ENCODE measurements around the gene ATRAID. TPM values are rescaled to one million over a fixed set of nuclear protein-coding genes. Genes with fewer than 3 reads are reported as not detected.

Gene ATRAID
- total and polyA plus RNA-seq, 2 donors (not counting 1 experiment from before 2014, with no cell fraction given): 176 to 235 TPM

DNA sequence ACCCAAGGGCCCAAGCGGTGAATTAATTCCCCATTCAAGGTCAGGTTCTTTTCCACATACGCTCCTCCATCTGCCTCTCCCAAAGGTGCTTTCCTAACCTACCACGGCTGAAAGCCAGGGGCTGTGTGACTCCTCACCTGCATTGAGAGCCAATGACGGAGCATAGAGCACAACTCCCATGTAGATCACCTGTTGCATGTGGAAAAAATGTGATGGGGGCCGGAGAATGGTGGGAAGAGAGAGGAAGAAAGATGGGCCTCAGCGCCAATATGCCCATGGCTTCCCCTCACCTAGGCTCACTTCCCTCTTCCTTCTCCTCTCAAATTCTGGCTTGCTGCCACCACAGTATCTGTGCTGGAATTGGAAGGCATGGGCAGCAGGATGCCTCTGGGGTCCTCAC is 5.5 kb upstream of the ATRAID start:
- TF ChIP-seq, protein P1, sequence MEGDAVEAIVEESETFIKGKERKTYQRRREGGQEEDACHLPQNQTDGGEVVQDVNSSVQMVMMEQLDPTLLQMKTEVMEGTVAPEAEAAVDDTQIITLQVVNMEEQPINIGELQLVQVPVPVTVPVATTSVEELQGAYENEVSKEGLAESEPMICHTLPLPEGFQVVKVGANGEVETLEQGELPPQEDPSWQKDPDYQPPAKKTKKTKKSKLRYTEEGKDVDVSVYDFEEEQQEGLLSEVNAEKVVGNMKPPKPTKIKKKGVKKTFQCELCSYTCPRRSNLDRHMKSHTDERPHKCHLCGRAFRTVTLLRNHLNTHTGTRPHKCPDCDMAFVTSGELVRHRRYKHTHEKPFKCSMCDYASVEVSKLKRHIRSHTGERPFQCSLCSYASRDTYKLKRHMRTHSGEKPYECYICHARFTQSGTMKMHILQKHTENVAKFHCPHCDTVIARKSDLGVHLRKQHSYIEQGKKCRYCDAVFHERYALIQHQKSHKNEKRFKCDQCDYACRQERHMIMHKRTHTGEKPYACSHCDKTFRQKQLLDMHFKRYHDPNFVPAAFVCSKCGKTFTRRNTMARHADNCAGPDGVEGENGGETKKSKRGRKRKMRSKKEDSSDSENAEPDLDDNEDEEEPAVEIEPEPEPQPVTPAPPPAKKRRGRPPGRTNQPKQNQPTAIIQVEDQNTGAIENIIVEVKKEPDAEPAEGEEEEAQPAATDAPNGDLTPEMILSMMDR (conservative IDR thresholded peaks at IDR 0.05 in 1 of 2, IDR thresholded peaks at IDR 0.05 in 1 of 2; ENCODE audit: low read depth in 1 of 2, low read length in 2 of 2): no peak
- no peak for TF ChIP-seq EZH2 (IDR thresholded peaks at IDR 0.05; ENCODE audit: low read length, missing control alignments)
- no peak overlapping the region for H3K4me3 ChIP-seq (replicated peaks in 1 of 4; ENCODE audit: control extremely low read depth in 1 of 4, insufficient read depth in 1 of 4, low read depth in 3 of 4, low read length in 4 of 4)
- no peaks in the 10 kb centered on the region for H3K27me3 ChIP-seq (ENCODE audit: control insufficient read depth, insufficient read depth, low read length)
- no peak overlapping the region for H2AFZ ChIP-seq (ENCODE audit: low read length)
- H3K79me2 ChIP-seq (ENCODE audit: control insufficient read depth, insufficient read depth, low read length): no peaks in the 10 kb centered on the region
- no peaks in the 10 kb centered on the region for H3K4me1 ChIP-seq (ENCODE audit: control insufficient read depth, extremely low read depth, insufficient read depth, low read length)
- no peaks in the 10 kb centered on the region for H3K9me3 ChIP-seq (ENCODE audit: control insufficient read depth, insufficient read depth, low read depth, low read length)
- no peak overlapping the region for H3K27ac ChIP-seq (ENCODE audit: insufficient read depth, low read length)
- peaks cover 13% of the 10 kb centered on the region for H3K36me3 ChIP-seq (ENCODE audit: control insufficient read depth, insufficient read depth, low read length)
- no peak for DNase-seq (ENCODE audit: low read depth in 2 of 2)
- no peak overlapping the region for H3K4me2 ChIP-seq (ENCODE audit: extremely low read depth, insufficient read depth, low read length)
- H3K9ac ChIP-seq (ENCODE audit: insufficient read depth, low read length): no peak overlapping the region
- H4K20me1 ChIP-seq (ENCODE audit: control insufficient read depth, extremely low read depth, insufficient read depth, low read length): no peaks in the 10 kb centered on the region

DNA sequence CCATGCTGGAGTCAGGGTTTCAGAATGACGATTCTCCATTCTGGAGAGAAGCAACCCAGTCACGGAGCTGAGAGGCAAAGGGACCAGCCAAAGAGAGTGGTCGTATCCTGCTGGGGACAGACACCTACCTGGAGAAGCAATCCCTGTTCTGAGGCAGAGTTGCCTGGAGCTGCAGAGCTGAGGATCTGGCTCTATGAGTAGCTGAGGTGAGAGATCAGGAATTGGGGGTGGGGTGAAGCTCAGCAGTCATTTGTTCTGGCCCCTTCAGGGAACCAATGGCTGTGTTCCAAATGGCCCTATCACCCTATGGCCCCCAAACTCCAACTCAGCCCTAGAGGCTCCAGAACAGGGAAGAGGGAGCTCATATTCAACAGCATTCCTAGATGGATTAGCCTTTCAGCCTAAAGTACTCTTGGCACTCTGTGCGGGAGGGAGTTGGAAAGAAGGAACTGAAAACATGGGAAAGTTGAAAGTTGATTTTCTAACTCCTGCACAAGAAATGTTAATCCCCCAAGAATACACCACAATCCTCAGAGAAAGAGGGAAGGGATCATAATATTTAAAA is 3.3 kb upstream of the ATRAID start:
- H3K27me3 ChIP-seq (ENCODE audit: control insufficient read depth, insufficient read depth, low read length): no peaks in the 10 kb centered on the region
- DNase-seq (ENCODE audit: low read depth in 2 of 2): no peak
- H2AFZ ChIP-seq (ENCODE audit: low read length): no peak overlapping the region
- peaks cover 5% of the 10 kb centered on the region for H3K79me2 ChIP-seq (ENCODE audit: control insufficient read depth, insufficient read depth, low read length)
- H3K9ac ChIP-seq (ENCODE audit: insufficient read depth, low read length): no peak overlapping the region
- TF ChIP-seq, protein P1 (conservative IDR thresholded peaks at IDR 0.05 in 1 of 2, IDR thresholded peaks at IDR 0.05 in 1 of 2; ENCODE audit: low read depth in 1 of 2, low read length in 2 of 2): no peak
- TF ChIP-seq EZH2 (IDR thresholded peaks at IDR 0.05; ENCODE audit: low read length, missing control alignments): no peak
- peaks cover 8% of the 10 kb centered on the region for H3K36me3 ChIP-seq (ENCODE audit: control insufficient read depth, insufficient read depth, low read length)
- H3K27ac ChIP-seq (ENCODE audit: insufficient read depth, low read length): no peak overlapping the region
- no peaks in the 10 kb centered on the region for H4K20me1 ChIP-seq (ENCODE audit: control insufficient read depth, extremely low read depth, insufficient read depth, low read length)
- no peak overlapping the region for H3K4me3 ChIP-seq (replicated peaks in 1 of 4; ENCODE audit: control extremely low read depth in 1 of 4, insufficient read depth in 1 of 4, low read depth in 3 of 4, low read length in 4 of 4)
- peaks cover 4% of the 10 kb centered on the region for H3K4me1 ChIP-seq (ENCODE audit: control insufficient read depth, extremely low read depth, insufficient read depth, low read length)
- no peak overlapping the region for H3K4me2 ChIP-seq (ENCODE audit: extremely low read depth, insufficient read depth, low read length)
- no peaks in the 10 kb centered on the region for H3K9me3 ChIP-seq (ENCODE audit: control insufficient read depth, insufficient read depth, low read depth, low read length)

DNA sequence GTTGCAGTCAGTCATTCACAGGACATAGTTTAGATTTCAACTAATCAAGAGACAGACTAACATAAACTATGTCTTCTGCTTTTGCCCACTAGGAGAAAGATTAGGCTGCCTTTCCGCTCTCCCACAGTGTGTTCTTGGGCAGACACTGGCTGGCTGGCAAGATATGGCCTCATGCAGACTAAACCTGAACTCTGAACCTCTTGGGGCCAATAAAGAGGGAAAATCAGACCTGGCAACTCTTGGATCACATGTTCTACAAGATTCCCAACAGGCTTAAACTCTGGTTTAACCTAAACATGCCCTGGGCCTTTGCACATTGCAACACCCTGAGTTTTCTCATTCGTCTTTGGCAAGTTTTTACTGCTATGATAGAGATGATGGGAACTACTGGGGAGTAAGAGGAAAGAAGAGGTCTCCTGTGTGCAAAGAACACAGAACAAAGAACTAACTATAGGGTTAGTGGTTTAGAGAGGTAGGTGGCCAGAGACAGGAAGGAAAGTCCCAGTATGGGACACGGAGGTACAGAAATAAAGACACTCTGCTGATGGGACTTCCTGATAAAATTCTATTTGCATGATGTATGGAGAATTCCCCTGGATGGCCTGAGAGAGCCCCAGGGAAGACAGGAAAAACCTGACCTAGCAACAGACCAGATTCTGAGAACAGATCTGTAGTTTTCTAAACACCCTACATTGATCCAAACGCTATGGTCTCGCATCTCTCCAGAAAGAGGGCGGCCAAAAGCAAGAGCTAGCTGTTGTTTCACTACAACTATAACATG is 2.0 kb upstream of the ATRAID start:
- H3K27ac ChIP-seq (ENCODE audit: insufficient read depth, low read length): no peak overlapping the region
- H3K9ac ChIP-seq (ENCODE audit: insufficient read depth, low read length): no peak overlapping the region
- no peak overlapping the region for H3K4me2 ChIP-seq (ENCODE audit: extremely low read depth, insufficient read depth, low read length)
- H3K27me3 ChIP-seq (ENCODE audit: control insufficient read depth, insufficient read depth, low read length): no peaks in the 10 kb centered on the region
- H3K36me3 ChIP-seq (ENCODE audit: control insufficient read depth, insufficient read depth, low read length): peaks cover 8% of the 10 kb centered on the region
- no peak overlapping the region for H2AFZ ChIP-seq (ENCODE audit: low read length)
- no peaks in the 10 kb centered on the region for H3K9me3 ChIP-seq (ENCODE audit: control insufficient read depth, insufficient read depth, low read depth, low read length)
- H4K20me1 ChIP-seq (ENCODE audit: control insufficient read depth, extremely low read depth, insufficient read depth, low read length): no peaks in the 10 kb centered on the region
- no peak for TF ChIP-seq EZH2 (IDR thresholded peaks at IDR 0.05; ENCODE audit: low read length, missing control alignments)
- TF ChIP-seq, protein P1 (conservative IDR thresholded peaks at IDR 0.05 in 1 of 2, IDR thresholded peaks at IDR 0.05 in 1 of 2; ENCODE audit: low read depth in 1 of 2, low read length in 2 of 2): no peak
- DNase-seq (ENCODE audit: low read depth in 2 of 2): peak in 1 of 2 donors; percentile 62
- peaks cover 4% of the 10 kb centered on the region for H3K4me1 ChIP-seq (ENCODE audit: control insufficient read depth, extremely low read depth, insufficient read depth, low read length)
- peaks cover 6% of the 10 kb centered on the region for H3K79me2 ChIP-seq (ENCODE audit: control insufficient read depth, insufficient read depth, low read length)
- H3K4me3 ChIP-seq (replicated peaks in 1 of 4; ENCODE audit: control extremely low read depth in 1 of 4, insufficient read depth in 1 of 4, low read depth in 3 of 4, low read length in 4 of 4): no peak overlapping the region

Data from fibroblast of lung (primary cell).